GM18873 (cell line): ENCODE results near the gene SPIRE1.
"Not testable (repeated sequence)": the region's sequence is repeated elsewhere in the genome, so short reads cannot be mapped to it uniquely, and the experiment has no call there.

Experiments
- ATAC-seq: cut with Tn5 transposase; IDR thresholded peaks from one replicate; pipeline ENCODE4 v1.9.1; 2021; ENCODE audit warnings: mild to moderate bottlenecking, moderate library complexity, moderate number of reproducible peaks; ENCODE audit not compliant: unreplicated experiment, low FRiP score

The SPIRE1 gene

DNA sequence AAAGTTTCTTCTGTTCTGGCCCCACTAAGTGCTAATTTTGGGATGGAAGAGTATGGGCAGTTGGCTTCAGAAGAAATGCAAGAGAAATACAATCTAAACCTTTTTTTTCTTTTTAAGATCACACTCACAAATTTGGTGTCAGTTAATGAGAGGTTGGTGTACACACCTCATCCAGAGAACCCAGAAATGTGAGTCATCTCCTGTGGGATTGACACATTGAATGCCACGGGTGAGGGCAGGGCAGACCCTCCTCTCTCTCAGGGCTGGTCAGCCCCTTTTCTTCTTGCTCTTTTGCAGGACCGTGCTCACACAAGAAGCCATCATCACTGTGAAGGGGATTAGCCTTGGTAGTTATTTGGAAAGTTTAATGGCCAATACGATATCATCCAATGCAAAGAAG, 231.0 kb downstream of the SPIRE1 start:
- ATAC-seq, result no peak

DNA sequence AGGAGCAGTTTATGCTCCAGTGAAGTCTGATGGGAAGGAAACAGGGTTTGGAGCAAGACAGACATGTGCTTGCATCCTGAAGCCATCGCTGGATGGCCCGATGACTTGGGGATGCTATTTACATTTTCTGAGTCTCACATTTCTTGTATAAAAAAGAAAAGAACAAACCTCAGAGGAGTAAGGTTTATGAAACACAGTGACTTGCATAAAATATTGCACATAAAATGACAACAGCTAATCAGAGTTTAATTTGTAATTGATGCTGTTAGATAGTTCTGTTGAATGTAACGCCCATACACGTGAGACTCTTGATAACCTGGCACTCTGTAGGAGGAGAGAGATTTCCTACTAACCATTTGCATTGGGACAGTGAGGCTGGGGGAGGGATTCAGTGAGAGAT, 233.7 kb downstream of the SPIRE1 start:
- no peak for ATAC-seq

DNA sequence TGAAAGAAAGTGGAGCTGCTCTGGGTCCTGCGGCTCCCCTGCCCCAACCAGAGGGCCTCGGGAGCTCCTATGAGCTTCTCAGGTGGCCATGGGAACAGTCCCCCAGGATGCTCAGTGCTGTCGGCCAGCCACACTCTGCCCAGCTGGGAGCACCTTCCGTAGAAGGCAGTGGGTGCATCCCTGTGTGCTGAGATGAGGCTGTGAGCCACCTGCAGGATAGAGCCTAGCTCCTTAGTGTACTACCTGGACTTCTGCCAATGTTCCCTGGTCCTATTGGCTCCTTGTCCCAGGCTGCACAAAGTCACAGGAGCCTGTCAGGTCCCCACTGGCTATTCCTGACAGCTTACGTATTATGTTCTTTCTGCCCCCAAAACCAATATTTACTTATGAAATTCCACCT, 234.1 kb downstream of the SPIRE1 start:
- ATAC-seq, result no peak

DNA sequence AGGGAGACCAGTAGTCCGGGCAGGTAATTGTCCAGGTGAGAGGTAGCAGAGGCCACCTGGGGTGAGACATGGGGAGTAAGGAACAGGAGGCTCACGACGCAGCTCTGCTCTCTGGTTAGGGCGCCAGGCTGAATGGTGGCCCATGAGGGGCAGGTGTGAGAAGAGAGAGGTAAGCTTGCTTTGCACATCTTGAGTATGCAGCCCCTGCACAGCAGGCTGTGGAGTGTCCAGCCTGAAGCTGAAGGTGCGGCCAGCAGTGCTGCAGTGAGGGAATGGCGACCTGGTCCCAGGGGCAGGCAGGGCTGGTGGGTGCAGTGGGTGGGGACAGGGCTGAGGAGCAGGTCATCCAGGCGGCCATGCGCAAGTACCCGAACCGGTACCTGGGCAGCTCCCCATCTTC, 234.5 kb downstream of the SPIRE1 start:
- no peak for ATAC-seq

DNA sequence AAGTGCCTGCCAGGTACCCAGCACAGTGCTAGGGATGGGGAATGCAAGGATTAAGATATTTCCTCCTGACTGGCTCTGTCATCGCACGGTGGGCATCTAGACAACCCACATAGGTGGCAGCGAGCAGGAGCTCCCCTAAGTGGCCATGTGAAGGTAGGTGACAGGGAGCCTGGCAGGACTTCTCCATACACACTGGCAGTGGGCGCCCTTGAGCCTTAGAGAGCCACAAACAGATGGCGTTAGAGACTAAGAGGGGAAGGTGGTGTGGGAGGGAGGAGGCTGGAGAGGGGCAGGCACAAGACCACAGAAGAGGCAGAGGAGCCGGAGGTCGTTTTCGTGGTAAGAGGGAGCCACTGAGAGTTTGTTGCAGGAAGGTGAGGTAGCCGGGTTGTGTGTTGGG, 235.0 kb downstream of the SPIRE1 start:
- ATAC-seq, result no peak

DNA sequence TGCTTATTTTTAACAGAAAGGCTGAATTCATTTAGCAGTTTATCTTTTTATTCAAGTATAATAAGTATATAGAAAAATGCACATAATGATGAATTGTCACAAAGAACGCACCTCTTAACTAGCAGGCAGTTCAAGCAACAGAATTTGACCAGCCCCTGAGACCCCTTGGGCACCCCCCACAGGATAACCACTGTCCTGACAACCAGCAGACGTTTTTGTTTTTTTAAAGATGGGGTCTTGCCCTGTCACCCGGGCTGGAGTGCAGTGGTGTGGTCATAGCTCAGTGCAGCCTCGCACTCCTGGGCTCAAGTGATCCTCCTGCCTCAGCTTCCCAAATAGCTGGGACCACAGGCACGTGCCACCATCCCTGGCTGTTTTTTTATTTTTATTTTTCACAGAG, 236.2 kb downstream of the SPIRE1 start:
- no peak for ATAC-seq

DNA sequence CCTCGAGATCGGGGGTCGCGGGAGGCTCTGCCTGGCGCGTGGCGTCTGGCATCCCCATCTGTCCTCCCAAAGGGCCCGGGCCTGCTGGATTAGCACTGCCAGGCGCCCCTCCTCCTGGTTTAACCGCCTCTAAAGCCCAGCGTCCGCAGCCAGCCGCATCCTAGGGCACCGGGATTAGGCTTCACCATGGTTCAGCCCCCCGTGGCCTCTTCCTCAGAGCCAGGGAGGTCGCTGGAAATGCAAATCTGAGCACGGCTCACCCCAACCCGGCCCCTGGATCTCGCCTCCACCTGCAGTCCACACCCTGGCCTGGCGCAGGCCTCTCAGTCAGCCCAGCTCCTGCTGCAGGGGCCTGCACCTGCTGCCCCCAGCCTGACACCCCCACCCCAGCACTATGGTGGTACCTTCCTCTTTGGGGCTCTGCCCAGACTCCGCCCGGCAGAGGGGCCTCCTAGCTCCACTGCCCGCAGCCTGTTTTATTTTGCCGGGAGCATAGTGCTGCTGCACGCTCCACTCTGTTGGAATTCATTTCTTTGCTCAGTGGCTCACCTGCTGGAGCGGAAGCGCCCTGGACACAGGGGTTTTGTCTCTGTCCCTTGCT, 237.0 kb downstream of the SPIRE1 start:
- ATAC-seq, result no peak

DNA sequence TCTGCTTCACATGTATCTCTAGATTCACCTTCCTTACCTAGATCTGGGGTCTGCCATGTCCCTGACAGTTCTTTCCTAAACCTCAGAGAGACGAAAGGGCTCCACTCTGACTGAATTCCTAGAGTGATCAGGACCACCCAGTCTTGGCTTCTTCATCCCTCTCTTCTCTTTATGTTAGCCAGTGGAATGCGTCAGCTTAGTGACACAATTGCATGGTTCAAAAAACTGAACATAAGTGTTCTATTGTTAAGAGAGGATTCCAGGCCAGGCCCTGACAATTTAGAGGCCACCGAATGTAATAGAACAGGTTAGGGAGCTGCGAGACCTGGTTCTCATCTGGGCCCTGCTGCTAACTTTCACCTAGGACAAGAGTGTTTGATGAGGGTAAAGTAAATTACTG, 240.2 kb downstream of the SPIRE1 start:
- no peak for ATAC-seq

DNA sequence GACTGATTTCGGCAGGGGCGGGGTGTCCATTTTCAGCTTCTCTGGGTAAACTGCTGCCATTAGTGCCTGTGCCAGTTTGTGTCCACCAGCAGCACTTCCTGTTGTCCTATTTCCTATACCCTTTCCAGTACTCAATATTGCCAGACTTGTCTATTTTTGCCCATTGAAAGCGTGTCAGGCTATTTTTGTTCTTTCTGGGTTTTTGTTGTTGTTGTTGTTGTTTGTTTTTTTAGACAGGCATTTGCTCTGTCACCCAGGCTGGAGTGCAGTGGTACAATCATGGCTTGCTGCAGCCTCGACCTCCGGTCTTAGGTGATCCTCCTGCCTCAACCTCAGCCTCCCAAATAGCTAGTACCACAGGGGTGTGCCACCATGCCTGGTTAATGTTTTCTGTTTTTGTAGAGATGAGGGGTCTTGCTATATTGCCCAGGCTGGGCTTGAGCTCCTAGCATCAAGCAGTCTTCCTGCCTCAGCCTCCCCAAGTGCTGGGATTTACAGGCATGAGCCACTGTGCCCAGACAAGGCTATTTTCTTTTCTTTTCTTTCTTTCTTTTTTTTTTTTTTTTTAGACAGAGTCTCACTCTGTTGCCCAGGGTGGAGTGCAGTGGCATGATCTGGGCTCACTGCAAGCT, 241.7 kb downstream of the SPIRE1 start:
- no peak for ATAC-seq

DNA sequence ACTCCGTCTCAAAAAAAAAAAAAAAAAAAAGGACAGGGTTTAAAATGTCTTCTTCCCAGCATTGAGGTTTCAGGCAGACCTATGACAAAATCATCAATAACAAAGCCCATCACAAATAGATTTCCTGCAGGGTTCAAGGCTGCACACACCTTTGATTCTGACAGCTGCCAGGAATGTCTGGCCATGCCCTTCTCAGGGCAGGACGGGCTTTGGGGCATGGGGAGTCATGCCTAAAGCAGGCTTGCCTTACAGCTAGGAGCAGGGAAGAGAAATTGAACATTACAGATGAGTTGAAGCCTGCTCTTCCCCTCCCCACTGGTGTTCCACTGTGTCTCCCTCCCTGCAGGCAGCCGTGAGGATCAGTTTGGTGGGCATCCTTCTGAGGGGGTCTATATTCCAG, 246.5 kb downstream of the SPIRE1 start:
- no peak for ATAC-seq

DNA sequence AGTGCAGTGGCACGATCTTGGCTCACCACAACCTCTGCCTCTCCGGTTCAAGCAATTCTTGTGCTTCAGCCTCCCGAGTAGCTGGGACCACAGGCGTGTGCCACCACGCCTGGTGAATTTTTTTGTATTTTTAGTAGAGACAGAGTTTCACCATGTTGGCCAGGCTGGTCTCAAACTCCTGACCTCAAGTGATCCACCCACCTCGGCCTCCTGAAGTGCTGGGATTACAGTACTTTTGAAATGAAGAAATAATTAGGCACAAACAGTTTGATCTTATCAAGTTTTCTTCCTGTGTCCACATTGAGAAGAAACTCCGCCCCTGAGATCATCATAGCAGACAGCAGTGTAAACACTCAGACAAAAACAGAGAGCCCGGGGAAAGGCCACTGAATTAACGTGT, 247.2 kb downstream of the SPIRE1 start:
- not testable (repeated sequence) for ATAC-seq

DNA sequence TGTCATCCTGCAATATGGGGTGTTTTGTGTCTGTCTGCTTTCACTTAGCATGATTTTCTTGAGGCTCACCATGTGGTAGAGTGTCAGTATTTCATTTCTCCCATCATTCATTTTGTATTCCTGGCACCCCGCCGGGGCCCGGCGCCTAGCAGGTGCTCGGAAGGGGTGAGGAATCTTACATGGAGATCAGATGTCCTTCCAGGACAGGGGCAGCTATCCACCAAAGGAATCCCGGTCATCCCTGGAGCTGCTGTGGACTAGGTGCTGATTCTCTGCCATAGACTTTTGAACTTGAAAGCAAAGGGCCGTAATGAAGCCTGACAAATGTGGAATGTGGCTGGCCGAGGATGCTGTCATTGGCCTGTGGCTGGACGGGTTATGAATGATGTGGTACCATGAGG, 247.8 kb downstream of the SPIRE1 start:
- no peak for ATAC-seq

DNA sequence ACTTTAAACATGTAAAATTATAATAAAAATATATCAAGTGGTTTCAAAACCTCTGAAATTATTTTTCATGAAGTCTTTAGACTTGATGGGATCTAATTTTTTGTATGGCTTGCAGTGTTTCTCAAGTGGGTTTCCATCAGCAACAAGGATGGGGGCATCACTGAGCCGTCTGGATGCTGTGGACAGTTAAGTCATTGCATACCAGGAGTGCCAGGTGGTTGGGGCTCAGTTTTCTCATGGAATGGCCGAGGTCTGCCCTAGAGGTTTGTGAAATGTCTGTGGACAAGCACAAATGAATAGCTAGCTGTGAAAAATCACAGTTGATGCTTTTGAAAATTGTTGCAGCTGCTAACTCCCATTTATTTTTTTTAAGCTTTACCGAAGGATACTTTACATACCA, 248.4 kb downstream of the SPIRE1 start:
- ATAC-seq, result no peak

DNA sequence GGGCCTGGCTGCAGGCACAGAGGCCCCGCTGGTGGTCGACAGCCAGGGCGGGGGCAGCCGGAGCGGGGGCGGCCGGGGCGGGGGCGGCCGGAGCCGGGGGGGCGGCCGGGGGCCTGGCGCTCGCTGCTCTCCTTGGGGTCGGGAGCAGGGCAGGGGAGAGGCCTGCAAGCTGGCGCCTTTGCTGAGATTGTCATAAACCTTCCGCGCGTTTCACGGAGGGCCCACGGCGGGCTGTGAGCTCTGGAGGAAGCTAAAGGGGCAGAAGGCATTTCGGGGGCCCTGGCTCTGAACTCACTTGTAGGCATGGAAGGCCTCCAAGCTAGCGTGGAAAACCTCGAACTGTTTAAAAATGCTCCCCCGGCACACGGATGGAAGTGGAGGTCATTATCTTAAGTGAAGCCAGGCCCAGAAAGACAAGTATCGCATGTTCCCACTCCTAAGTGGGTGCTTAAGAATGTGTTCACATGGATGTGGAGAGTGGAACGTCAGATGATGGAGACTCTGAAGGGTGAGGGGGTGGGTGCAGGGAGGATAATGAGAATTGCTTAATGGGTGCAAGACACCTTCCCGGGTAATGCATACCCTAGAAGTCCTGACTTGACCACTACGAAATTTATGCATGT, 249.5 kb downstream of the SPIRE1 start:
- ATAC-seq, result no peak

DNA sequence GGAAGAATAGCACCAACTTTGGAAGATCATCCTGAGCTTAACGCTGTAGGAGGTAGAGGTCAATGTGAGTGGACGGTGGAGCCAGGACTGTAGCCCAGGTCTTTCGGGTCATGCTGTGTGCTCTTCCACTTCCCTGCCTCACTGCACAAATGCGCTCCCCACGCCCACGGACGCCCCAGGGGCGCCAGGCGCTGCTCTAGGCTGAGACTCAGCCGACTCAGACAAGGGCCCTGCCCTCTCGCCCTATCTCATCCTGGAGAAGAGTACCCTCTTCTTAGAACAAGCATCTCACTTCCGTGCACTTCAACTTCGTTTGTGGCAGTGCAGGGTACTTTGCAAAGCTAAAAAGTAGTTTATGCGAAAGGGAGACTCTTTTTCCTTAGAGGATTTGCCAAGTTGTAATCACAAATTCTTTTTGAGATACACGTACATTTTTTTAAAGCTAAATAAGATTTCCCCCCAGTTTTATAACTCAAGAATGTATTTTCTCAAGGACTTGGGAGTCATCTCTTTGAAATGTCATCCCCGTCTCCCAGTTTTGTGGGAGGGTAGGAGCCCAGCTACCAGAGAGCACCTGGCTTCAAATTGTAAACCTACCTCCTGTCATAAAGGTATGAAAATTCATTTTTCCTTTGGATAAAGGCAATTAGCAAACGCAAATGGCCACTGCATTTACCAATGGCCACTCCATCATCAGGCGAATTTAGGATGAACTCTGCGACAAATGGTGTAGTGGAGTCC, 251.4 kb downstream of the SPIRE1 start:
- no peak for ATAC-seq

DNA sequence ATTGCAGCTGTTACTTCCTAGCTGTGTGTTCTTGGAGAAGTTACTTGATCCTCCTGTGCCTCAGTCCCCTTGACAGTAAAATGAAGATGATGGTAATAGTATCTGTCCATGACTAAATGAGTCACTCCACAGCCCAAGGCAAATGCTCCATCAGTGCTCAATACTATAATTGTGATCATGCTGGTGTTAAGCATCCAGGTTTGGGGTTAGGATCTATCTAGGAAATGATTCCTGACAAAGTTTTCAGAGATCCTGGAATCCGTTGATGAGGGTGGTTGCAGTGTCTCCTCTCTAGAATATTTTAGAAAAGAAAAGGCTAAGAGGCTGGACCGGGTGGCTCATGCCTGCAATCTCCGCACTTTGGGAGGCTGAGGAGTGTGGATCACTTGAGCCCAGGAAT, 252.8 kb downstream of the SPIRE1 start:
- no peak for ATAC-seq

DNA sequence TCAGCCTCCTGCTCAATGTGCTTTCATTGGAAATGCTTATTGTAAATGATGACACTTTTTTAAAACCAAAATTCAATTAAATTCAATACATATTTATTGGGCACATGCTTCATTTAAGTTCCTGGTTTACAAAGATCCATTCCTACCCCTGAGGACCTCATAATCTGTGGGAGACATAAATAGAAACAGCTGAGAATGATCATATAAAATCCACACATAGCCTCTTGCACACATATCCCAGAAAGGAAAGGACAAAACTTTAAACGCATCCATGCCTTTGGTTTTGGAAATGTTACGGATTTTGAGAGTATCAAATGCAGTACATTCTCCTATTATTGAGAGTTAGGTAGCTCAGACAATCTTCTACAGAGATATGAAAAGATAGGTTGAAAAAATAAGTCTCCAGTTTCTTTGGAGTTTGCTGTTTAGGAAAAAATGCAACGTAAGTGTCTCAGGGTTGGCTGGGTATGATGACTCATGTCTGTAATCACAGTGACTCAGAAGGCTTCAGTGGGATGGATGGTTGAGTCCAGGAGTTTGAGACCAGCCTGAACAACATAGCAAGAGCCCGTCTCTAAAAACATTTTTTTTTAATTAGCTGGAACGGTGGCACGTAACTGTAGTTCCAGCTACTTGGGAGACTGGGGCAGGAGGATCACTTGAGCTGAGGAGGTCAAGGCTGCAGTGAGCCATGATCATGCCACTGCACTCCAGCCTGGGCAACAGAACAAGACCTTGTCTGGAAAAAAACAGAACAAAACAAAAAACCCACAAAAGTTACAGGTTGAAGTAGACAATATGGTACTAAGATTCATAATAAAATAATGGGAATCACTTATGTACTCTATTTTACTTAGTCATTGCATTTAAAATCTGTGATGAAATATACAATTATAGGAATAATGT, 254.1 kb downstream of the SPIRE1 start:
- ATAC-seq, result no peak

DNA sequence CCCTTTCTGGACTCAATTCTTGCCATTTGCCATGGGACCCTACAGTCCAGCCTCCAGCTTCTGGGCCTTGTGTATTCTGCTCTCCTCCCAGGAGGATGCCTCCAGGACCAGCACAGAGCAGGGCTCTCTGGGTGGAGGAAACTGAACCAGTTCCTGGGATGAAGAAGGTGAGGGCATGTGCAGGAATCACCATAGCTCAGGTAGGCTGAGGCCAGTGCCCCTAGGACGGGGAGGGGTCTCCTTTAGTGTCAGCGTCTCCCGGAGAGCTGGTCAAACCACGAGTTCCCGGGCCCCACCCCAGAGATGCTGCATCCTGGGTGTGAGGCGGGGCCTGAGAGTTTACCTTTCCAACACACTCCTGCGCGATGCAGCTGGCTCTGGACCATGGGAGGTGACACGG, 256.0 kb downstream of the SPIRE1 start:
- no peak for ATAC-seq

DNA sequence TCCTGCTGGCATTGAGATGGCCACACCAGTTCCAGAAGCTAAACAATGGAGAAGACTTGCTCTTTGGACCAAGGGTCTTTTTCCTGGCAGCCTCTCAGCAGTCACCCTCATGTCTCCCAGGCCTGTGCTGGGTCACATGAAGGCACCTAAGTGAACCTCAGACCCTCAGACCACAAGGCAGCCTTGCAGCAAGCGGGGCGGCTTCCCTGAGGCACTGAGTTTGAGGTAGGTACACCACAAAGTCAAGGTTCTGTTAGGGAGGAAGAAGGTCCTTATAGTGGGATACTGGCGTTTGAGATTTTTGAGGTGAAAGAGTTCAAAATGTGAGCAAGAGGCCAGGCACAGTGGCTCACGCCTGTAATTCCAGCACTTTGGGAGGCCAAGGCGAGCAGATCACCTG, 258.7 kb downstream of the SPIRE1 start:
- no peak for ATAC-seq

DNA sequence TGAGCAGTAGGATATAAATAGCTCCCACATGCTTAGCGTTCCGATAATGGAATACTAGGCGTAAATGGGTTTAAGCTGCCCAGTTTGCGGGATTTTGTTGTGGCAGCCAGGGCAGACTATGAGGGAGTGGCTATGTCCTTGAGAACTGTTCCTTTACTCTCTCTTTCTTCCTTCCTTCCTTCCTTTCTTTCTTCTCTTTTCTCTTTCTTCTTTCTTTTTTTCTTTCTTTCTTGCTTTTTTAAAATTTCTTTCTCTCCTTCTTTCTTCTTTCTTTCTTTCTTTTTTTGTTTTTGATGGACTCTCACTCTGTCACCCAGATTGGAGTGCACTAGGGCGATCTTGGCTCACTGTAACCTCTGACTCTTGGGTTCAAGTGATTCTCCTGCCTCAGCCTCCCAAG, 259.3 kb downstream of the SPIRE1 start:
- no peak for ATAC-seq

DNA sequence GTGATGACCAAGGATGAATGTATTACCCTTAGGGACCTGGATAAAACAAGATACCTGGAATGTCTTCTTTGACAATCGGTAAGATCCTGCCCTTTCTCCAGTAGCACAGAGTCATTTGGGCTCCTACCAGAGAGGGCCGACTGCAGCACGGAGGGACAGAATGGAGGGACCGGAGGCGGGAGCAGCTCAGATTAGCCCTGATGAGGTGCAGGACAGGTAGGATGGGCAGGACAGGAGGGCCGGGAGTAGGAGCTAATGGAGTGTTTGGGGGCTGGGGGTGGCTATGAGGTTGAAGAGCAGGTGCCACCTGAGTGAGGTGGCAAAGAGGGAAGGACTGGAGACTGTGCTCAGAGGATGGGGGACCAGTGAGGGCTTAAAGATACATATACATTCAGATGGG, 260.1 kb downstream of the SPIRE1 start:
- ATAC-seq, result no peak
